ENCODE measurements around the gene ITGA2B.

Gene ITGA2B

DNA sequence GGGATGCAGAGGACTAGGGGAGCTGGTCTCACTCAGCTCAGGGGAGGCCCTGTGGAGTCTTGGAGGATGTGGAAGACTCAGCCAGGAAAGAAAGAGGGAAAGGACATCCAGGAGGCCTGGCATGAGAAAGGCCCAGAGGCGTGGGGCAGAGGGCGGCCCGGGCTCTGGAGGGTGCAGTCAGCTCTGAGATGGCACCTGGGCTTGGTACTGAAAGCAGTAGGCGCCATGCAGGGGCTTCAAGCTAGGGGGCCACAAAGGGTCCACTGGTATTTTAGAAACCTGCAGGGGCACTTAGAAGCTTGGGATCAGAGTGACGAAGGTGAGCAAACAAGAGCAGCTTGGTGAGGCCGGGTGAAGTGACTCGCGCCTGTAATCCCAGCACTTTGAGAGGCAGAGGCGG, 31.4 kb downstream of the ITGA2B start:
- H3K4me1 Mint-ChIP-seq = peaks cover 9 to 10% of the 10 kb centered on the region in 2 donors
- no peak overlapping the region for H3K27ac Mint-ChIP-seq
- peaks cover under 1 to 2% of the 10 kb centered on the region in 2 donors for H3K36me3 Mint-ChIP-seq

DNA sequence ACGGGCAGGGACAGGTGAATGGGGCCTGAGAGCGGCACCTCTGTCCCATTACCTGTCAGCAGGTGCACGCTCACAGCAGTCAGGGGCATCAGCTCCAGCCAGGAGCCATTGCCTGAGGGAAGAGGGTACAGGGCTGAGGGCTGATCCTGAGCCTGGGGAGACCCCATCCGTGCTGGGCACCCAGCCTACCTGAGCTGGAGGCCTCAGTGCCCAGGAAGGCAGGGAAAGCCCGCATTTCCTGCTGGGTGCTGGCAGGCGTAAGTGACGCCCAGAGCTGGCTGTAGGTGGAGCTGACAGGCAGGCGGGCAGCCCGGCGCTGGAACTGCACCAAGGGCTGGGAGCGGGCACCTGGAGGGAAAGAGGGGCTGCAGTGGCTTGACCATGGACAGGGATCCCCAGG, 33.2 kb downstream of the ITGA2B start:
- Mint-ChIP-seq H3K36me3 (peaks cover 16 to 19% of the 10 kb centered on the region in 2 donors), H3K27ac (no peak overlapping the region), H3K9me3 (no peaks in the 10 kb centered on the region), H3K4me3 (no peak overlapping the region), H3K4me1 (peaks cover 9 to 16% of the 10 kb centered on the region in 2 donors), H3K27me3 (peaks cover 5 to 23% of the 10 kb centered on the region in 2 donors)
- DNase-seq (no peak), ATAC-seq (replicated peaks) (no peak)

More for the DNA sequence above, 31.4 kb downstream of the ITGA2B start:
- no peak for ATAC-seq (replicated peaks)
- DNase-seq = no peak
- H3K4me3 Mint-ChIP-seq = no peak overlapping the region
- H3K9me3 Mint-ChIP-seq = no peaks in the 10 kb centered on the region
- peaks cover 10 to 41% of the 10 kb centered on the region in 2 donors for H3K27me3 Mint-ChIP-seq

DNA sequence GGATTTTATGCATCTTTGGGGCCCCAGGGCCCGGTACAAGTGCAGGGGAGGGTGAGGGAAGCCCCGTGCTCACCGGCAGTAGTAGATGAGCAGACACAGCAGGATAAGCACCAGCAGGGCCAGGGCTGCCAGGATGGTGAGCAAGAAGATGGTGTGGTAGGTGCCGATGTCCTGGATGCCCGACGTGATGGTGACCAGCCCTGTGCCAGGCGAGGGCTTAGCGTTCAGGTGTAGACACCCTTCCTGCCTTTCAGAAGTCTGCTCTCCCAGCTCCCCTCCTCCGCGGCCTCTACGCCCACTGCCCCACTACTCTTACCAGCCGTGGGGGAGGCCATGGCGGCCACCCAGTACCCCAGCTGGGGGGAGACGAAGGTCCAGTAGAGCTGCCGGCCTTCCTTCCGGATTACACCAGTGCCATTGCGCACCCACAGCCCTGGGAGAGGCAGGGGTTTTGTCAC, 33.8 kb downstream of the ITGA2B start:
- Mint-ChIP-seq H3K27me3 (peaks cover 5 to 17% of the 10 kb centered on the region in 2 donors), H3K4me3 (peak overlapping the region in 1 of 2 donors; percentile 13), H3K9me3 (no peaks in the 10 kb centered on the region), H3K4me1 (peaks cover 12 to 16% of the 10 kb centered on the region in 2 donors), H3K27ac (no peak overlapping the region), H3K36me3 (peaks cover 17 to 22% of the 10 kb centered on the region in 2 donors)
- DNase-seq (no peak), ATAC-seq (replicated peaks) (no peak)

- DNase-seq (no peak), ATAC-seq (replicated peaks) (peak; percentile 25 to 47)
- Mint-ChIP-seq H3K36me3 (peaks cover 25 to 29% of the 10 kb centered on the region in 2 donors), H3K4me3 (peak overlapping the region in 1 of 2 donors; percentile 63), H3K4me1 (peaks cover 20 to 21% of the 10 kb centered on the region in 2 donors), H3K9me3 (no peaks in the 10 kb centered on the region), H3K27me3 (peaks cover 0 to 12% of the 10 kb centered on the region in 2 donors), H3K27ac (no peak overlapping the region)
These were observed 34.6 kb downstream of the ITGA2B start for GRCh38 chr17:44354582-44355561.

- DNase-seq = no peak
- Mint-ChIP-seq H3K4me1 (peaks cover 23 to 24% of the 10 kb centered on the region in 2 donors), H3K27me3 (peaks cover 0 to 12% of the 10 kb centered on the region in 2 donors), H3K27ac (no peak overlapping the region), H3K36me3 (peaks cover 31 to 37% of the 10 kb centered on the region in 2 donors), H3K9me3 (no peaks in the 10 kb centered on the region), H3K4me3 (no peak overlapping the region)
- ATAC-seq (replicated peaks) = peak in 1 of 2 donors; percentile 19
These were observed 35.6 kb downstream of the ITGA2B start for GRCh38 chr17:44353672-44354331.

DNA sequence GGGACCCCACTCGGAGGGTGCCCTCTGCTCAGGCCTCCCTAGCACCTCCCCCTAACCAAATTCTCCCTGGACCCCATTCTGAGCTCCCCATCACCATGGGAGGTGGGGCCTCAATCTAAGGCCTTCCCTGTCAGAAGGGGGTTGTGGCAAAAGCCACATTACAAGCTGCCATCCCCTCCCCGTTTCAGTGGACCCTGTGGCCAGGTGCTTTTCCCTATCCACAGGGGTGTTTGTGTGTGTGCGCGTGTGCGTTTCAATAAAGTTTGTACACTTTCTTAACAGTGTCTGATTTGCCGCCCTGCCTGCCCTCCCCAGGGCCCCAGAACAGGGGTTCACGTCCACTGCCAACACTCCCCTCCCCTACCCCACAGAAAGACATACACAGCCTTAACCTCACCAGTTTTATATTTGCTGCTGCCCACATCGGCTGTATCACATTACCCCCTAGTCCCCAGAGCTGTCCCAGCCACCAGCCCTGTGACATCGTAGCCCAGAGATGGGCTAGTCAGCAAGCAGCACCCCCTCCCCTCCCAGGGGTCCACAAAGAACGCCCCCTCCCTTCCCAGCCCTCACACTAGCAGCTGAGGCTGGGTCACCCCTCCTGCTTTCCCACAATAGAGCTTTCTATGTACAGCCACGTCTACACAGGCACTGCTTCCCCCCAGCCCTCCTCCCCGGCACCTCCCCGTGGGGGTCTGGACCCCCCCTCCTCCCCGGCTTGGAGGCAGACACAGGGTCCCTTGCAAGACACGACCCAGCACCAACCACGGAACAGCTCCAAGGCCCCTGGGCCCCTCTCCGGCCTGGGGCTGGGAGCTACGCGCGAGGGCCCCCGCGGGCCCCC, 36.4 kb downstream of the ITGA2B start:
- peaks cover 27 to 29% of the 10 kb centered on the region in 2 donors for H3K4me1 Mint-ChIP-seq
- H3K27ac Mint-ChIP-seq = no peak overlapping the region
- H3K9me3 Mint-ChIP-seq = no peaks in the 10 kb centered on the region
- H3K4me3 Mint-ChIP-seq = peak overlapping the region; percentile 3 to 31
- peaks cover 0 to 12% of the 10 kb centered on the region in 2 donors for H3K27me3 Mint-ChIP-seq
- peaks cover 31 to 40% of the 10 kb centered on the region in 2 donors for H3K36me3 Mint-ChIP-seq
- ATAC-seq (replicated peaks) = no peak
- DNase-seq = no peak

DNA sequence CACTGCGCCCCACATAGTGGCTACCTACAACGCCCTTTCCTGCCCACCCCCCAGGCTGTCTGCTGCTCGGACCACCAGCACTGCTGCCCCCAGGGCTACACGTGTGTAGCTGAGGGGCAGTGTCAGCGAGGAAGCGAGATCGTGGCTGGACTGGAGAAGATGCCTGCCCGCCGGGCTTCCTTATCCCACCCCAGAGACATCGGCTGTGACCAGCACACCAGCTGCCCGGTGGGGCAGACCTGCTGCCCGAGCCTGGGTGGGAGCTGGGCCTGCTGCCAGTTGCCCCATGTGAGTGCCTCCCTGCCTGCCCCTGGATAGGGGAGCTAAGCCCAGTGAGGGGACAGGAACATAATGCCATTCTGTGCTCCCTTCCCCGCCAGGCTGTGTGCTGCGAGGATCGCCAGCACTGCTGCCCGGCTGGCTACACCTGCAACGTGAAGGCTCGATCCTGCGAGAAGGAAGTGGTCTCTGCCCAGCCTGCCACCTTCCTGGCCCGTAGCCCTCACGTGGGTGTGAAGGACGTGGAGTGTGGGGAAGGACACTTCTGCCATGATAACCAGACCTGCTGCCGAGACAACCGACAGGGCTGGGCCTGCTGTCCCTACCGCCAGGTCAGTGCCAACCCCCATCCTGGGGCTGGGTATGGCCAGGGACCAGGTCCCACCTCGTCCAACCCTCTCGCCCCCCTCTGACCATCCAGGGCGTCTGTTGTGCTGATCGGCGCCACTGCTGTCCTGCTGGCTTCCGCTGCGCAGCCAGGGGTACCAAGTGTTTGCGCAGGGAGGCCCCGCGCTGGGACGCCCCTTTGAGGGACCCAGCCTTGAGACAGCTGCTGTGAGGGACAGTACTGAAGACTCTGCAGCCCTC, 37.3 kb downstream of the ITGA2B start:
- peaks cover 31 to 40% of the 10 kb centered on the region in 2 donors for H3K36me3 Mint-ChIP-seq
- peaks cover 0 to 12% of the 10 kb centered on the region in 2 donors for H3K27me3 Mint-ChIP-seq
- ATAC-seq (replicated peaks) = no peak
- no peaks in the 10 kb centered on the region for H3K9me3 Mint-ChIP-seq
- DNase-seq = no peak
- peaks cover 28 to 37% of the 10 kb centered on the region in 2 donors for H3K4me1 Mint-ChIP-seq
- no peak overlapping the region for H3K4me3 Mint-ChIP-seq
- H3K27ac Mint-ChIP-seq = no peak overlapping the region

GRCh38 chr17:44351464-44351863, 38.0 kb downstream of the ITGA2B start:
- peaks cover 29 to 43% of the 10 kb centered on the region in 2 donors for H3K4me1 Mint-ChIP-seq
- H3K27me3 Mint-ChIP-seq = peaks cover 0 to 12% of the 10 kb centered on the region in 2 donors
- no peaks in the 10 kb centered on the region for H3K9me3 Mint-ChIP-seq
- no peak for DNase-seq
- ATAC-seq (replicated peaks) = no peak
- no peak overlapping the region for H3K4me3 Mint-ChIP-seq
- peaks cover 31 to 40% of the 10 kb centered on the region in 2 donors for H3K36me3 Mint-ChIP-seq
- H3K27ac Mint-ChIP-seq = no peak overlapping the region

GRCh38 chr17:44350733-44351226, 38.7 kb downstream of the ITGA2B start:
- peaks cover 0 to 9% of the 10 kb centered on the region in 2 donors for H3K27me3 Mint-ChIP-seq
- peaks cover 36 to 50% of the 10 kb centered on the region in 2 donors for H3K4me1 Mint-ChIP-seq
- H3K36me3 Mint-ChIP-seq = peaks cover 36 to 46% of the 10 kb centered on the region in 2 donors
- peak; percentile 66 for DNase-seq
- peak overlapping the region; percentile 37 for H3K27ac Mint-ChIP-seq
- H3K9me3 Mint-ChIP-seq = peaks cover 0 to 2% of the 10 kb centered on the region in 2 donors
- peak; percentile 24 to 29 for ATAC-seq (replicated peaks)
- no peak overlapping the region for H3K4me3 Mint-ChIP-seq

GRCh38 chr17:44349553-44350070, 39.8 kb downstream of the ITGA2B start:
- H3K36me3 Mint-ChIP-seq = peaks cover 37 to 49% of the 10 kb centered on the region in 2 donors
- DNase-seq (no peak), ATAC-seq (replicated peaks) (no peak)
- no peaks in the 10 kb centered on the region for H3K27me3 Mint-ChIP-seq
- peaks cover 0 to 2% of the 10 kb centered on the region in 2 donors for H3K9me3 Mint-ChIP-seq
- H3K4me3 Mint-ChIP-seq = peak overlapping the region; percentile 36 to 54
- H3K27ac Mint-ChIP-seq = no peak overlapping the region
- H3K4me1 Mint-ChIP-seq = peaks cover 39 to 57% of the 10 kb centered on the region in 2 donors

GRCh38 chr17:44348988-44349364, 40.5 kb downstream of the ITGA2B start:
- H3K27me3 Mint-ChIP-seq = peaks cover 0 to 2% of the 10 kb centered on the region in 2 donors
- H3K9me3 Mint-ChIP-seq = peaks cover 0 to 2% of the 10 kb centered on the region in 2 donors
- H3K27ac Mint-ChIP-seq = peak overlapping the region; percentile 99
- H3K36me3 Mint-ChIP-seq = peaks cover 37 to 49% of the 10 kb centered on the region in 2 donors
- DNase-seq = no peak
- peaks cover 43 to 64% of the 10 kb centered on the region in 2 donors for H3K4me1 Mint-ChIP-seq
- no peak for ATAC-seq (replicated peaks)
- H3K4me3 Mint-ChIP-seq = peak overlapping the region; percentile 58 to 61

- DNase-seq (peak; percentile 89), ATAC-seq (replicated peaks) (peak; percentile 81 to 84)
- H3K27ac Mint-ChIP-seq = peak overlapping the region; percentile 99
- peaks cover 37 to 49% of the 10 kb centered on the region in 2 donors for H3K36me3 Mint-ChIP-seq
- peak overlapping the region; percentile 58 to 61 for H3K4me3 Mint-ChIP-seq
- peaks cover 0 to 2% of the 10 kb centered on the region in 2 donors for H3K9me3 Mint-ChIP-seq
- H3K4me1 Mint-ChIP-seq = peaks cover 46 to 69% of the 10 kb centered on the region in 2 donors
- peaks cover 0 to 8% of the 10 kb centered on the region in 2 donors for H3K27me3 Mint-ChIP-seq
These were observed 41.0 kb downstream of the ITGA2B start for GRCh38 chr17:44348234-44348987.

All from stimulated activated naive B cell treated with anti-CD40 and anti-IgM and Interleukin-4, amounts not matched to agents 10 μg/mL and 1 μg/mL and 100 μg/mL, for 72 hours (primary cell).